Stomach (tissue), 4 donors: ENCODE measurements around the gene ACTA1.
"Not testable (repeated sequence)": the region's sequence is repeated elsewhere in the genome, so short reads cannot be mapped to it uniquely, and the experiment has no call there.

Experiments
- EP300 ChIP-seq: sonication (generic); formaldehyde crosslinking; IDR thresholded peaks from one replicate; pipeline ENCODE4 v1.6.1; 2017; ENCODE audit warnings: antibody characterized with exemption
- TF ChIP-seq, protein P1 (sequence below), 7 experiments: fragments of 450-650 bp in 4 of 7; fragments of 200-600 bp in 3 of 7; sonication (generic) in 3 of 7; IDR thresholded peaks; one replicate each; pipeline ENCODE4 v1.5.1; 2016 to 2019; ENCODE audit warnings: antibody characterized with exemption in 7 of 7, control low read depth in 2 of 7, mild to moderate bottlenecking in 1 of 7

GRCh38 chr1:229394517-229394916 is 39.4 kb downstream of the ACTA1 start:
- TF ChIP-seq, protein P1, sequence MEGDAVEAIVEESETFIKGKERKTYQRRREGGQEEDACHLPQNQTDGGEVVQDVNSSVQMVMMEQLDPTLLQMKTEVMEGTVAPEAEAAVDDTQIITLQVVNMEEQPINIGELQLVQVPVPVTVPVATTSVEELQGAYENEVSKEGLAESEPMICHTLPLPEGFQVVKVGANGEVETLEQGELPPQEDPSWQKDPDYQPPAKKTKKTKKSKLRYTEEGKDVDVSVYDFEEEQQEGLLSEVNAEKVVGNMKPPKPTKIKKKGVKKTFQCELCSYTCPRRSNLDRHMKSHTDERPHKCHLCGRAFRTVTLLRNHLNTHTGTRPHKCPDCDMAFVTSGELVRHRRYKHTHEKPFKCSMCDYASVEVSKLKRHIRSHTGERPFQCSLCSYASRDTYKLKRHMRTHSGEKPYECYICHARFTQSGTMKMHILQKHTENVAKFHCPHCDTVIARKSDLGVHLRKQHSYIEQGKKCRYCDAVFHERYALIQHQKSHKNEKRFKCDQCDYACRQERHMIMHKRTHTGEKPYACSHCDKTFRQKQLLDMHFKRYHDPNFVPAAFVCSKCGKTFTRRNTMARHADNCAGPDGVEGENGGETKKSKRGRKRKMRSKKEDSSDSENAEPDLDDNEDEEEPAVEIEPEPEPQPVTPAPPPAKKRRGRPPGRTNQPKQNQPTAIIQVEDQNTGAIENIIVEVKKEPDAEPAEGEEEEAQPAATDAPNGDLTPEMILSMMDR (IDR thresholded peaks at IDR 0.05), result not testable (repeated sequence)
- TF ChIP-seq EP300, result not testable (repeated sequence)
